Measurements from ENCODE around the gene ADGRG3. TPM values are rescaled to one million over a fixed set of nuclear protein-coding genes. Genes with fewer than 3 reads are reported as not detected.

ADGRG3 gene
- total and polyA plus RNA-seq, 9 of the 15 experiments (the other 6 are each of a cell fraction or from before 2014, with no cell fraction given) = 0.09 to 0.52 (median 0.14) TPM; not detected in 3

DNA sequence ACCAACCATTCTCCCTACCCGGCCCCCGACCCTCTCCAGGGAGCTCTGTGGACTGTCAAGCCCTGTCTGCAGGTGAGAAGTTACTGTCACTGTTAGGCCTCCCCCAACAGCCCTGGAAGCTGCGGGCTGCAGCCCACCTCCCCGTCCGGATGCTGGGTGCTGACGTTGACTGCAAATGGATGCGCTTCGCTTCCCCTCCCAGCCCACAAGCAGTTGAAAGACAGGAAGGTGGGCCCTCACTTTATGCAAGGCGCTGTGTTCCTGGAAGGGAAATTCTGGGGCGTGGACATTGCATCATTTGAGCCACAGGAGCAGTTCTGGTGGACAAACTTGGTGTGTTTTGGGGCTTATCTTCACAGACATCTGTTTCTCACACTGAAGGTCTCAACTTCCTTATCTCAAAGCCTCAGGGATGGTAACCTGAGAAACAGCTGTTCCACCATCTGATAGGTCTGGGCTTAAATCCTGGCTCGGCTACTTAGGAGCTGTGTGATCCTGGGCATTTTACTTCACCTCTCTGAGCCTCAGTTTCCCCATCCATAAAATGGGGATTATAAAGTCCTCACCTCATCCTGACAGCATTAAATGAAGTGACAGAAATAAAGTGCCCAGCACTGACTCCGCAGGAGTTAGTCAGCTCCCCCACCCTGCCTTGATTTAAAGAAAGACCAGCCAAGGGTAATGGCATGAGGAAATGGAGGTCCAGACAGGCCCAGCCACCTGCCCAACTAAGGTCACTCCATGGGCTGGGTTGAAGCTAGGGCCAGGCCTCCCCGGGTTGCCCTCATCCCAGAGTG is 21.9 kb downstream of the ADGRG3 start (continued):
- TF ChIP-seq, protein P1, sequence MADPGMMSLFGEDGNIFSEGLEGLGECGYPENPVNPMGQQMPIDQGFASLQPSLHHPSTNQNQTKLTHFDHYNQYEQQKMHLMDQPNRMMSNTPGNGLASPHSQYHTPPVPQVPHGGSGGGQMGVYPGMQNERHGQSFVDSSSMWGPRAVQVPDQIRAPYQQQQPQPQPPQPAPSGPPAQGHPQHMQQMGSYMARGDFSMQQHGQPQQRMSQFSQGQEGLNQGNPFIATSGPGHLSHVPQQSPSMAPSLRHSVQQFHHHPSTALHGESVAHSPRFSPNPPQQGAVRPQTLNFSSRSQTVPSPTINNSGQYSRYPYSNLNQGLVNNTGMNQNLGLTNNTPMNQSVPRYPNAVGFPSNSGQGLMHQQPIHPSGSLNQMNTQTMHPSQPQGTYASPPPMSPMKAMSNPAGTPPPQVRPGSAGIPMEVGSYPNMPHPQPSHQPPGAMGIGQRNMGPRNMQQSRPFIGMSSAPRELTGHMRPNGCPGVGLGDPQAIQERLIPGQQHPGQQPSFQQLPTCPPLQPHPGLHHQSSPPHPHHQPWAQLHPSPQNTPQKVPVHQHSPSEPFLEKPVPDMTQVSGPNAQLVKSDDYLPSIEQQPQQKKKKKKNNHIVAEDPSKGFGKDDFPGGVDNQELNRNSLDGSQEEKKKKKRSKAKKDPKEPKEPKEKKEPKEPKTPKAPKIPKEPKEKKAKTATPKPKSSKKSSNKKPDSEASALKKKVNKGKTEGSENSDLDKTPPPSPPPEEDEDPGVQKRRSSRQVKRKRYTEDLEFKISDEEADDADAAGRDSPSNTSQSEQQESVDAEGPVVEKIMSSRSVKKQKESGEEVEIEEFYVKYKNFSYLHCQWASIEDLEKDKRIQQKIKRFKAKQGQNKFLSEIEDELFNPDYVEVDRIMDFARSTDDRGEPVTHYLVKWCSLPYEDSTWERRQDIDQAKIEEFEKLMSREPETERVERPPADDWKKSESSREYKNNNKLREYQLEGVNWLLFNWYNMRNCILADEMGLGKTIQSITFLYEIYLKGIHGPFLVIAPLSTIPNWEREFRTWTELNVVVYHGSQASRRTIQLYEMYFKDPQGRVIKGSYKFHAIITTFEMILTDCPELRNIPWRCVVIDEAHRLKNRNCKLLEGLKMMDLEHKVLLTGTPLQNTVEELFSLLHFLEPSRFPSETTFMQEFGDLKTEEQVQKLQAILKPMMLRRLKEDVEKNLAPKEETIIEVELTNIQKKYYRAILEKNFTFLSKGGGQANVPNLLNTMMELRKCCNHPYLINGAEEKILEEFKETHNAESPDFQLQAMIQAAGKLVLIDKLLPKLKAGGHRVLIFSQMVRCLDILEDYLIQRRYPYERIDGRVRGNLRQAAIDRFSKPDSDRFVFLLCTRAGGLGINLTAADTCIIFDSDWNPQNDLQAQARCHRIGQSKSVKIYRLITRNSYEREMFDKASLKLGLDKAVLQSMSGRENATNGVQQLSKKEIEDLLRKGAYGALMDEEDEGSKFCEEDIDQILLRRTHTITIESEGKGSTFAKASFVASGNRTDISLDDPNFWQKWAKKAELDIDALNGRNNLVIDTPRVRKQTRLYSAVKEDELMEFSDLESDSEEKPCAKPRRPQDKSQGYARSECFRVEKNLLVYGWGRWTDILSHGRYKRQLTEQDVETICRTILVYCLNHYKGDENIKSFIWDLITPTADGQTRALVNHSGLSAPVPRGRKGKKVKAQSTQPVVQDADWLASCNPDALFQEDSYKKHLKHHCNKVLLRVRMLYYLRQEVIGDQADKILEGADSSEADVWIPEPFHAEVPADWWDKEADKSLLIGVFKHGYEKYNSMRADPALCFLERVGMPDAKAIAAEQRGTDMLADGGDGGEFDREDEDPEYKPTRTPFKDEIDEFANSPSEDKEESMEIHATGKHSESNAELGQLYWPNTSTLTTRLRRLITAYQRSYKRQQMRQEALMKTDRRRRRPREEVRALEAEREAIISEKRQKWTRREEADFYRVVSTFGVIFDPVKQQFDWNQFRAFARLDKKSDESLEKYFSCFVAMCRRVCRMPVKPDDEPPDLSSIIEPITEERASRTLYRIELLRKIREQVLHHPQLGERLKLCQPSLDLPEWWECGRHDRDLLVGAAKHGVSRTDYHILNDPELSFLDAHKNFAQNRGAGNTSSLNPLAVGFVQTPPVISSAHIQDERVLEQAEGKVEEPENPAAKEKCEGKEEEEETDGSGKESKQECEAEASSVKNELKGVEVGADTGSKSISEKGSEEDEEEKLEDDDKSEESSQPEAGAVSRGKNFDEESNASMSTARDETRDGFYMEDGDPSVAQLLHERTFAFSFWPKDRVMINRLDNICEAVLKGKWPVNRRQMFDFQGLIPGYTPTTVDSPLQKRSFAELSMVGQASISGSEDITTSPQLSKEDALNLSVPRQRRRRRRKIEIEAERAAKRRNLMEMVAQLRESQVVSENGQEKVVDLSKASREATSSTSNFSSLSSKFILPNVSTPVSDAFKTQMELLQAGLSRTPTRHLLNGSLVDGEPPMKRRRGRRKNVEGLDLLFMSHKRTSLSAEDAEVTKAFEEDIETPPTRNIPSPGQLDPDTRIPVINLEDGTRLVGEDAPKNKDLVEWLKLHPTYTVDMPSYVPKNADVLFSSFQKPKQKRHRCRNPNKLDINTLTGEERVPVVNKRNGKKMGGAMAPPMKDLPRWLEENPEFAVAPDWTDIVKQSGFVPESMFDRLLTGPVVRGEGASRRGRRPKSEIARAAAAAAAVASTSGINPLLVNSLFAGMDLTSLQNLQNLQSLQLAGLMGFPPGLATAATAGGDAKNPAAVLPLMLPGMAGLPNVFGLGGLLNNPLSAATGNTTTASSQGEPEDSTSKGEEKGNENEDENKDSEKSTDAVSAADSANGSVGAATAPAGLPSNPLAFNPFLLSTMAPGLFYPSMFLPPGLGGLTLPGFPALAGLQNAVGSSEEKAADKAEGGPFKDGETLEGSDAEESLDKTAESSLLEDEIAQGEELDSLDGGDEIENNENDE (IDR thresholded peaks at IDR 0.05; ENCODE audit: low read depth, low read length) = no peak
- TF ChIP-seq, protein P2, sequence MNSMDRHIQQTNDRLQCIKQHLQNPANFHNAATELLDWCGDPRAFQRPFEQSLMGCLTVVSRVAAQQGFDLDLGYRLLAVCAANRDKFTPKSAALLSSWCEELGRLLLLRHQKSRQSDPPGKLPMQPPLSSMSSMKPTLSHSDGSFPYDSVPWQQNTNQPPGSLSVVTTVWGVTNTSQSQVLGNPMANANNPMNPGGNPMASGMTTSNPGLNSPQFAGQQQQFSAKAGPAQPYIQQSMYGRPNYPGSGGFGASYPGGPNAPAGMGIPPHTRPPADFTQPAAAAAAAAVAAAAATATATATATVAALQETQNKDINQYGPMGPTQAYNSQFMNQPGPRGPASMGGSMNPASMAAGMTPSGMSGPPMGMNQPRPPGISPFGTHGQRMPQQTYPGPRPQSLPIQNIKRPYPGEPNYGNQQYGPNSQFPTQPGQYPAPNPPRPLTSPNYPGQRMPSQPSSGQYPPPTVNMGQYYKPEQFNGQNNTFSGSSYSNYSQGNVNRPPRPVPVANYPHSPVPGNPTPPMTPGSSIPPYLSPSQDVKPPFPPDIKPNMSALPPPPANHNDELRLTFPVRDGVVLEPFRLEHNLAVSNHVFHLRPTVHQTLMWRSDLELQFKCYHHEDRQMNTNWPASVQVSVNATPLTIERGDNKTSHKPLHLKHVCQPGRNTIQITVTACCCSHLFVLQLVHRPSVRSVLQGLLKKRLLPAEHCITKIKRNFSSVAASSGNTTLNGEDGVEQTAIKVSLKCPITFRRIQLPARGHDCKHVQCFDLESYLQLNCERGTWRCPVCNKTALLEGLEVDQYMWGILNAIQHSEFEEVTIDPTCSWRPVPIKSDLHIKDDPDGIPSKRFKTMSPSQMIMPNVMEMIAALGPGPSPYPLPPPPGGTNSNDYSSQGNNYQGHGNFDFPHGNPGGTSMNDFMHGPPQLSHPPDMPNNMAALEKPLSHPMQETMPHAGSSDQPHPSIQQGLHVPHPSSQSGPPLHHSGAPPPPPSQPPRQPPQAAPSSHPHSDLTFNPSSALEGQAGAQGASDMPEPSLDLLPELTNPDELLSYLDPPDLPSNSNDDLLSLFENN (IDR thresholded peaks at IDR 0.05; ENCODE audit: low read depth in 2 of 2, low read length in 2 of 2) = peak in 1 of 2 experiments; percentile 98; a peak in 2 of 4 replicates
- 0 out of 2 replicates have a peak, but pooled peaks have one; percentile 24 for TF ChIP-seq KDM2B (CRISPR knock-in tag; IDR thresholded peaks at IDR 0.05)
- no peak for TF ChIP-seq ARHGAP35 (IDR thresholded peaks at IDR 0.05; ENCODE audit: partially characterized antibody)
- no peak; the same call in 1 of the 2 replicates for TF ChIP-seq MYBL2 (IDR thresholded peaks at IDR 0.05; ENCODE audit: low read depth)
- TF ChIP-seq MYBL2 (CRISPR knock-in tag; IDR thresholded peaks at IDR 0.05; ENCODE audit: borderline replicate concordance) = no peak
- TF ChIP-seq NFE2L1 (tag; IDR thresholded peaks at IDR 0.05; ENCODE audit: borderline replicate concordance, low read depth) = no peak
- TF ChIP-seq, protein P3, sequence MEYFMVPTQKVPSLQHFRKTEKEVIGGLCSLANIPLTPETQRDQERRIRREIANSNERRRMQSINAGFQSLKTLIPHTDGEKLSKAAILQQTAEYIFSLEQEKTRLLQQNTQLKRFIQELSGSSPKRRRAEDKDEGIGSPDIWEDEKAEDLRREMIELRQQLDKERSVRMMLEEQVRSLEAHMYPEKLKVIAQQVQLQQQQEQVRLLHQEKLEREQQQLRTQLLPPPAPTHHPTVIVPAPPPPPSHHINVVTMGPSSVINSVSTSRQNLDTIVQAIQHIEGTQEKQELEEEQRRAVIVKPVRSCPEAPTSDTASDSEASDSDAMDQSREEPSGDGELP (CRISPR knock-in tag; IDR thresholded peaks at IDR 0.05; ENCODE audit: borderline replicate concordance) = peak; percentile 100
- 0 out of 2 replicates have a peak, but pooled peaks have one; percentile 44 for TF ChIP-seq DIDO1 (tag; IDR thresholded peaks at IDR 0.05; ENCODE audit: low read depth)
